Subcutaneous adipose tissue (tissue), 4 donors: ENCODE results near the gene STARD13. TPM values are rescaled to one million over a fixed set of nuclear protein-coding genes. Genes with fewer than 3 reads are reported as not detected.

Source experiments
- total RNA-seq, 4 donors: library from RNA; depleted of rRNA; stranded (reverse); fragments of >200 nt; gene quantifications; one replicate each; pipeline ENCODE4 v1.1.0, GENCODE V29; 2016
- TF ChIP-seq, protein P1 (sequence below): fragments of 450-650 bp; IDR thresholded peaks from one replicate; pipeline ENCODE4 v1.5.1; 2016; ENCODE audit warnings: low read depth, mild to moderate bottlenecking, control low read depth, antibody characterized with exemption, moderate library complexity

Gene STARD13
- total RNA-seq, 4 donors from 2014 or later: 42.9 to 67.8 (median 55.3) TPM

DNA sequence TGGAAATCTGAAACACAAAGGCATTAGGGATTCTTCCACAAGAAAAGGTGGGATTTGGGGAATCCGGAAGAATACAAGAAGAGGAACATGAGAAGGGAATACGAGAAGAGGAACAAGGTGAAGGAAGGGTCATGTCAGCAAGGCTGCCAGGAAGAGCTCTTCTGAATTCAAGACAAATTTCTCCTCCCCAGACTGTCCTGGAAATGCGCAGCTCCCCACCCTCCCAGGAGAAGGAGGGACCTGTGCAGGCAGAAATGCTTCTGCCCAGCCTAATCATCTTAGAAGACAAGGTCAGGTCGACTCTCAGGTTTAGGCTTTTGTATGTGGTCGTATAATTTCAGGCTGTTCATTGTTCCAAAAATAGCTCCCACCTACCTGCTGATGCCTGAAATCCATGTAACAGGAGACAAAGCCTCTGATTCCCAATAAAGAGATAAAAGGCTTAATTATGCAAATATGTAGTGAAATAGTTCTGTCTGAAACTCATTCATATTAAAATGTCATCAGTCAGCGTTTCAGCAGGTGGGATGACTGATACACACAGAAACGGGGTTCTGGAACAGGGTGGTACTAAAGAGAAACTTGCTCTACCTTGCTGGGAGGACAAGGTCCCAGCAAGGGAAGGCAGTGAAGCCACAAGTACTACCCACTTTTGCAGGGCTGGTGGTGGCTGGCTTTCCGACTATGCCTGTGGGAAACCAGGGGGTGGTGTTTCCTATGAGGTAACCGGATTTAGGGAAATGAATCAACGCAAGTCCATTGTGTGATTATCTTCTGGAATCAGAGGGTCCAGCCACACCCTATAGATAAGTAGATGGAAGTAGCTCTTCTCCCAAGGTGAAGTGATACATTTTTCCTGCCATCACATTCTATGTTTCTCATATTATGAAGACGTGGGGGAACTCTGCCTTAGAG lies 193.2 kb downstream of the STARD13 start:
- TF ChIP-seq, protein P1, sequence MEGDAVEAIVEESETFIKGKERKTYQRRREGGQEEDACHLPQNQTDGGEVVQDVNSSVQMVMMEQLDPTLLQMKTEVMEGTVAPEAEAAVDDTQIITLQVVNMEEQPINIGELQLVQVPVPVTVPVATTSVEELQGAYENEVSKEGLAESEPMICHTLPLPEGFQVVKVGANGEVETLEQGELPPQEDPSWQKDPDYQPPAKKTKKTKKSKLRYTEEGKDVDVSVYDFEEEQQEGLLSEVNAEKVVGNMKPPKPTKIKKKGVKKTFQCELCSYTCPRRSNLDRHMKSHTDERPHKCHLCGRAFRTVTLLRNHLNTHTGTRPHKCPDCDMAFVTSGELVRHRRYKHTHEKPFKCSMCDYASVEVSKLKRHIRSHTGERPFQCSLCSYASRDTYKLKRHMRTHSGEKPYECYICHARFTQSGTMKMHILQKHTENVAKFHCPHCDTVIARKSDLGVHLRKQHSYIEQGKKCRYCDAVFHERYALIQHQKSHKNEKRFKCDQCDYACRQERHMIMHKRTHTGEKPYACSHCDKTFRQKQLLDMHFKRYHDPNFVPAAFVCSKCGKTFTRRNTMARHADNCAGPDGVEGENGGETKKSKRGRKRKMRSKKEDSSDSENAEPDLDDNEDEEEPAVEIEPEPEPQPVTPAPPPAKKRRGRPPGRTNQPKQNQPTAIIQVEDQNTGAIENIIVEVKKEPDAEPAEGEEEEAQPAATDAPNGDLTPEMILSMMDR: no peak

- TF ChIP-seq, protein P1: no peak
Measured at GRCh38 chr13:33091415-33091774, 194.2 kb downstream of the STARD13 start.

DNA sequence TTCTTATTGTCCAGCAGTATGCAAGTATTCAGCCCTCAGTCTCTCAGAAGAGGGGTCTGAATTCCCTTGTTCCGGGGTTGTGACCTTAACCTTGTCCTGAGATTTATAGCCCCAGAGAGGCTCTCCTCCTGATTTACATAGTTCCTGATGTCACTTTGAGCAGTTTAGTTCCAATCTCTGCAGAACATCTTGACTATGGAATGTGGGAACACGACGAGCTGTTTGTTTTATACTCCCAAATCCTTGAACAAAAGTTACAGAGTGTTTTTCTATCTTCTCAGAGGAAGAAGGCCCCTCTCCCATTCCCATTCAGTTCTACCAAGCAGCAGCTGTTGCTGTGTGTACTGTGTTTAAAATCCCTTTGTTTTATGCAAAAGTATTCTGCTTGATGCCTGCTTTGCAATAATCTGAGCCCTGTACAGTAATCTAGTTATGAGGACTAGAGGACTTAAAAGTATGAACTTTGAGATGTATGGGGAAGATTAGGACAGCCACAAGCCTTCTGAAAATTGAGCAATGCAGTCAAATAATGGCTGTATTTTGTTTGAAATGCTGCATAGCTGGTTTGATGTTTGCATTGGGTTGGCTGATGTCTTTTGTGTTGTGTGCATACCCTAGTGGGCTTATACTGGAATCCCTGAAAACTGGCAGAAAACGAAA lies 194.7 kb downstream of the STARD13 start:
- TF ChIP-seq, protein P1: no peak

DNA sequence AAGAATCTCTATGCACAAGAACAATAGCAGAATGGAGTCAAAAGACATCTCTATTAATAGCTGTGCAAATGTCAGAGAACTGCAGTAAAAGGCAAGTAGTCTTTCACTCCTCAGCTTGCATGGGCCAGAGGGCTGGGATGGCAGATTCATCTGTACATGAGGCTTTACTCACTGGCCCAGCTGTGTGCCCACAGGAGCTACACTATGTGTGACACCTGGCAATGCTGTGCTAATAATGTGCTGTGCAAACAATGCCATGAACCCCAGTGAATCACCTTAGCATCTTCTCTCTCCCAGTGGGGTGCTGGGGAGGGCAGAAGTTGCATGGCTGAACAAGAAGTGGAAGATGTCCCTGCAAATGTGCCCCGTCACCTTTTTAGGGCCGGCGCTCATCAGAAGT lies 196.2 kb downstream of the STARD13 start:
- TF ChIP-seq, protein P1: no peak

DNA sequence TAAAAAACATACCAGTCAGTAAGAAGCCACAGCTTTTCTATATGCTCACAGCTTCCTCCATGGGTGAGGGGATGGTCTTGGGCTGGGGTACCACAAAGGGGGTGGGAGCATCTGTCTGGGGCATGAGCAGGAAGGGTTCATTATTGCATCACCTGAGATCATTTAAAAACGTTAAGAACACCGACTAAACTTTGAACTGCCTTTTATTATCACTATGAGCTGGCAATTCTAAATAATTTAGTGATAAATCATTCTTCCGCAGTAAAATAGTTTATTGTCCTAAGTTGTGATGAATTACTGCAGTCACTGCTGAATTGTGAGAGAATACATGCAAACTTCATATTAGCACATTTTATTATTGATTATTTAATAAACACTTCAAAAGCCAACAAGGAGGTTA lies 197.8 kb downstream of the STARD13 start:
- TF ChIP-seq, protein P1: no peak

DNA sequence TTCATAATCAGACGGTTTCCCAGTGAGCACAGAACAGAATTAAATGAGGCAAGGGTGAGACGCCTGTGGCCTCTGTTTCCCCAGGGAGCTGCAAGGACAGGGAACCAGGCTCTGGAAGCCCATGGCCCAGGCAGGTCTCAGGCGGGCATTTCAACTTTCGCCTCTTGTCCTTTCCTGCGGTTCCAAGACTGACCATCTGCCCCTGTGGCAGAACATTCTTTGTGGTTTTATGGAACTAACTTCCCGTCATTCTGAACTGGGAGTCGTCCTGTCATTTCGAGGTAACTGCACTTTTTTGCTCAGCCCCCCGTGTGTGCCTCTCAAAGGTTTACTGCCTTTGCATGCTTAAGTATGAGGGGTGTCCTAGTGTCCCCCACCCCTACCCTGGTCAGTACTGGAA lies 198.5 kb downstream of the STARD13 start:
- TF ChIP-seq, protein P1: no peak

DNA sequence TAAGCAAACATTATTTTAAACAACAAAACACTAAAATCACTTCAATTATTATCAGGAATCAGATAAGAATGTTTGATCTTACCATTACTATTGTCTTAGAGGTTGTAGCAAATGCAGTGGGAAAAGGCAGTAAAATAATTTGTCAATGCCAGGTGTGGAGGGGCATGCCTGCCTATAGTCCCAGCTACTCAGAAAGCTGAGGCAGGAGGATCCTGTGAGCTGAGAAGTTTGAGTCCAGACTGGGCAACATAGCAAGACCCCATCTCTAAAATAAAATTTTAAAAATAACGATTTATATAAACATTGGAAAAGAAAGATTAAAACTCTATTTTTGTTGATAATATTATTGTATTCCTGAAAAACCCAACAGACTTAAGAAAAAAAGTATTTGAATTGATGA lies 202.5 kb downstream of the STARD13 start:
- TF ChIP-seq, protein P1: no peak
